OCI-LY3 (cell line): ENCODE data around the gene ENGASE.

Experiments used
- H2AFZ ChIP-seq: fragments of 200-600, 300-600 bp; shearing (Covaris generic); 2 replicates; pipeline ENCODE4 v1.6.0; 2014; ENCODE audit warnings: antibody characterized with exemption, low read depth, low read length
- H3K27ac ChIP-seq: fragments of 200-600, 300-600 bp; sonication (generic); 2 replicates; pipeline ENCODE4 v1.5.1; 2014; ENCODE audit warnings: mild to moderate bottlenecking, low read length, moderate library complexity, mixed read lengths
- H3K27me3 ChIP-seq: fragments of 200-600, 300-600 bp; sonication (generic); 2 replicates; pipeline ENCODE4 v1.6.1; 2014; ENCODE audit warnings: low read depth, low read length, mixed read lengths
- H3K36me3 ChIP-seq: fragments of 200-600, 300-600 bp; sonication (generic); replicated peaks from 2 replicates; pipeline ENCODE3; 2014; ENCODE audit warnings: low read depth, low read length, mixed read lengths
- H3K4me1 ChIP-seq: fragments of 300-600, 200-600 bp; sonication (generic); 2 replicates; pipeline ENCODE4 v1.6.1; 2014; ENCODE audit warnings: low read length, mixed read lengths
- H3K4me2 ChIP-seq: fragments of 200-600, 300-600 bp; sonication (generic); 2 replicates; pipeline ENCODE4 v1.6.1; 2014; ENCODE audit warnings: low read length, mixed read lengths
- H3K4me3 ChIP-seq: fragments of 300-600, 200-600 bp; sonication (generic); 2 replicates; pipeline ENCODE4 v1.5.1; 2014; ENCODE audit warnings: antibody characterized with exemption, mild to moderate bottlenecking, low read length, moderate library complexity
- H3K79me2 ChIP-seq: fragments of 300-600, 200-600 bp; shearing (Covaris generic); 2 replicates; pipeline ENCODE4 v1.6.1; 2014; ENCODE audit warnings: mild to moderate bottlenecking, low read length, mixed read lengths
- H3K9ac ChIP-seq: fragments of 300-600, 200-600 bp; shearing (Covaris generic); 2 replicates; pipeline ENCODE4 v1.6.0; 2014; ENCODE audit warnings: mild to moderate bottlenecking, low read length, moderate library complexity
- H3K9me3 ChIP-seq: fragments of 200-600, 300-600 bp; shearing (Covaris generic); 2 replicates; pipeline ENCODE4 v1.6.1; 2014; ENCODE audit warnings: low read length, mixed read lengths; ENCODE audit not compliant: insufficient read depth
- H4K20me1 ChIP-seq: fragments of 200-600, 300-600 bp; sonication (generic); 2 replicates; pipeline ENCODE4 v1.6.1; 2016; ENCODE audit warnings: low read length, mixed read lengths; ENCODE audit not compliant: insufficient read depth
- CTCF ChIP-seq: fragments of 200-600, 300-600 bp; sonication (generic); IDR thresholded peaks from 2 replicates; pipeline ENCODE4 v1.5.1; 2014; ENCODE audit warnings: antibody characterized with exemption, low read length, low read depth
- EZH2phosphoT487 ChIP-seq: fragments of 200-600 bp; shearing (Covaris generic); IDR thresholded peaks from 2 replicates; pipeline ENCODE4 v1.6.1; 2018; ENCODE audit warnings: antibody characterized with exemption, mixed run types, low read depth

ENGASE gene

GRCh38 chr17:79100405-79100804 lies 25.8 kb downstream of the ENGASE start:
- H3K9ac ChIP-seq: no peak overlapping the region
- no peaks in the 10 kb centered on the region for H3K9me3 ChIP-seq
- H3K27me3 ChIP-seq: no peaks in the 10 kb centered on the region

GRCh38 chr17:79101111-79101673 lies 26.6 kb downstream of the ENGASE start:
- H2AFZ ChIP-seq: no peak overlapping the region
- H3K79me2 ChIP-seq: no peaks in the 10 kb centered on the region
- H3K4me3 ChIP-seq: no peak overlapping the region
- no peak overlapping the region for H3K9ac ChIP-seq
- no peaks in the 10 kb centered on the region for H3K9me3 ChIP-seq
- no peaks in the 10 kb centered on the region for H3K27me3 ChIP-seq
- no peak for TF ChIP-seq EZH2phosphoT487
- TF ChIP-seq CTCF: no peak
- H4K20me1 ChIP-seq: no peaks in the 10 kb centered on the region
- no peaks in the 10 kb centered on the region for H3K36me3 ChIP-seq
- no peaks in the 10 kb centered on the region for H3K4me1 ChIP-seq
- no peak overlapping the region for H3K4me2 ChIP-seq
- no peak overlapping the region for H3K27ac ChIP-seq

More at GRCh38 chr17:79100405-79100804, 25.8 kb downstream of the ENGASE start:
- Histone ChIP-seq H3K27ac (no peak overlapping the region), H3K4me3 (no peak overlapping the region), H3K4me2 (no peak overlapping the region), H4K20me1 (no peaks in the 10 kb centered on the region), H2AFZ (no peak overlapping the region), H3K79me2 (no peaks in the 10 kb centered on the region), H3K4me1 (no peaks in the 10 kb centered on the region), H3K36me3 (no peaks in the 10 kb centered on the region)
- TF ChIP-seq EZH2phosphoT487 (no peak), CTCF (no peak)

GRCh38 chr17:79102214-79102613 lies 27.6 kb downstream of the ENGASE start:
- no peak overlapping the region for H3K27ac ChIP-seq
- H3K9ac ChIP-seq: no peak overlapping the region
- no peaks in the 10 kb centered on the region for H3K79me2 ChIP-seq
- no peak overlapping the region for H2AFZ ChIP-seq
- no peak overlapping the region for H3K4me3 ChIP-seq
- H3K36me3 ChIP-seq: no peaks in the 10 kb centered on the region
- H4K20me1 ChIP-seq: no peaks in the 10 kb centered on the region
- no peak overlapping the region for H3K4me2 ChIP-seq
- no peaks in the 10 kb centered on the region for H3K9me3 ChIP-seq
- H3K27me3 ChIP-seq: no peaks in the 10 kb centered on the region
- H3K4me1 ChIP-seq: no peaks in the 10 kb centered on the region
- TF ChIP-seq EZH2phosphoT487: no peak
- TF ChIP-seq CTCF: no peak

- Histone ChIP-seq H3K79me2 (no peaks in the 10 kb centered on the region), H3K9ac (no peak overlapping the region), H3K27ac (no peak overlapping the region), H3K27me3 (no peaks in the 10 kb centered on the region), H4K20me1 (no peaks in the 10 kb centered on the region), H3K4me3 (no peak overlapping the region), H3K36me3 (no peaks in the 10 kb centered on the region), H2AFZ (no peak overlapping the region), H3K4me2 (no peak overlapping the region), H3K9me3 (no peaks in the 10 kb centered on the region), H3K4me1 (no peaks in the 10 kb centered on the region)
- no peak for TF ChIP-seq CTCF
- TF ChIP-seq EZH2phosphoT487: no peak
These were observed 30.4 kb downstream of the ENGASE start for GRCh38 chr17:79104898-79105600.
